H1 (cell line): Measurements from ENCODE around the gene FRMPD1. TPM values are rescaled to one million over a fixed set of nuclear protein-coding genes. Genes with fewer than 3 reads are reported as not detected.

ENCODE experiments used
- BRCA1 ChIP-seq: IDR thresholded peaks from 2 replicates; pipeline ENCODE4 v1.6.1; 2012; ENCODE audit warnings: low read depth, low read length, improper control_type of control experiment
- POLR2A ChIP-seq, 2 experiments: IDR thresholded peaks; 1 replicate in 1 of 2; 2 replicates in 1 of 2; pipeline ENCODE4 v1.6.1; 2011; ENCODE audit warnings: low read depth in 2 of 2, low read length in 2 of 2, mild to moderate bottlenecking in 2 of 2; ENCODE audit errors: control extremely low read depth in 1 of 2
- POU5F1 ChIP-seq: IDR thresholded peaks from 2 replicates; pipeline ENCODE4 v1.6.1; 2011; ENCODE audit warnings: low read depth, mild to moderate bottlenecking, low read length, moderate library complexity
- polyA plus RNA-seq, 7 experiments: library from polyadenylated mRNA; depleted of rRNA in 3 of 7; stranded (reverse) in 5 of 7; unstranded in 2 of 7; fragments of >200 nt in 5 of 7; fragments of 200-250 nt in 2 of 7; gene quantifications; 1 replicate in 5 of 7; 2 replicates in 1 of 7; 4 replicates in 1 of 7; pipeline versions ENCODE4 v1.2.1 to v1.2.3, GENCODE V29; 2011 to 2013; ENCODE audit warnings: missing spikeins in 2 of 7, mixed read lengths in 2 of 7
- total RNA-seq: library from RNA; stranded (reverse); fragmentation: NEBNext Ultra II Directional; extraction: Animal tissue kit (Norgen Biotek cat#: 25700); gene quantifications from 2 replicates; pipeline ENCODE4 v1.2.1, GENCODE V29; 2021
- TF ChIP-seq, protein P1 (sequence below): IDR thresholded peaks from 2 replicates; pipeline ENCODE4 v1.6.1; 2012; ENCODE audit warnings: inconsistent platforms

Gene FRMPD1
- total and polyA plus RNA-seq, 2 of the 8 experiments (the other 6 are each of a cell fraction or from before 2014, with no cell fraction given): 0.27 to 0.32 TPM

DNA sequence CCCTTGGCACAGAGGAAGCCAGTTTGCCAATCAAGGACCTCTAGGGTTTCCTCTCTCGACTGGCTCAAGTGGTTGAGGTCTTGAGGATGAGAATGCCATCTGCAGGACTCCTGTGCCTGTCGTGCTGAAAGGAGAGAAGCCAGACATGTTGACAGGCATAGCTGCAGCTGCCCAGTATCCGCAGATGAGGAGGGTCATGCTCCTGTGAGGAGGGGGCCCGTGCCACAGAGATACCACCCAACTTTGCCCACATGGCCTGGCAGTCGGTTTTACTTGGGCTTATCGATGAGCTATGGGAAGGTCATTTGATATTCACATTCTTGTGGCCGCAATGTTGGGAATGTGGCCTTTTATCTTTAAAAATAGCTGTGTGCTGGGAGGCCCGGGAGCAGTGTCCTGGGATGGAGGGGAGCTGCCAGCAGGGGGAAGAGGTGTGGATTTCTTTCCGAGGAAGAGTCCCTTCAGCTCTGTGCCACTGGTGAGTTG, 17.4 kb downstream of the FRMPD1 start (continued):
- TF ChIP-seq, protein P1, sequence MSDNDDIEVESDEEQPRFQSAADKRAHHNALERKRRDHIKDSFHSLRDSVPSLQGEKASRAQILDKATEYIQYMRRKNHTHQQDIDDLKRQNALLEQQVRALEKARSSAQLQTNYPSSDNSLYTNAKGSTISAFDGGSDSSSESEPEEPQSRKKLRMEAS: peak; percentile 10; the same call in 1 of the 2 replicates
- TF ChIP-seq BRCA1 (no peak), POLR2A (IDR thresholded peaks at IDR 0.05; ENCODE audit: control extremely low read depth in 1 of 2, low read depth in 2 of 2, low read length in 2 of 2) (no peak), POU5F1 (no peak)
